Measurements from ENCODE around the gene CHPF2.

The CHPF2 gene, protein sequence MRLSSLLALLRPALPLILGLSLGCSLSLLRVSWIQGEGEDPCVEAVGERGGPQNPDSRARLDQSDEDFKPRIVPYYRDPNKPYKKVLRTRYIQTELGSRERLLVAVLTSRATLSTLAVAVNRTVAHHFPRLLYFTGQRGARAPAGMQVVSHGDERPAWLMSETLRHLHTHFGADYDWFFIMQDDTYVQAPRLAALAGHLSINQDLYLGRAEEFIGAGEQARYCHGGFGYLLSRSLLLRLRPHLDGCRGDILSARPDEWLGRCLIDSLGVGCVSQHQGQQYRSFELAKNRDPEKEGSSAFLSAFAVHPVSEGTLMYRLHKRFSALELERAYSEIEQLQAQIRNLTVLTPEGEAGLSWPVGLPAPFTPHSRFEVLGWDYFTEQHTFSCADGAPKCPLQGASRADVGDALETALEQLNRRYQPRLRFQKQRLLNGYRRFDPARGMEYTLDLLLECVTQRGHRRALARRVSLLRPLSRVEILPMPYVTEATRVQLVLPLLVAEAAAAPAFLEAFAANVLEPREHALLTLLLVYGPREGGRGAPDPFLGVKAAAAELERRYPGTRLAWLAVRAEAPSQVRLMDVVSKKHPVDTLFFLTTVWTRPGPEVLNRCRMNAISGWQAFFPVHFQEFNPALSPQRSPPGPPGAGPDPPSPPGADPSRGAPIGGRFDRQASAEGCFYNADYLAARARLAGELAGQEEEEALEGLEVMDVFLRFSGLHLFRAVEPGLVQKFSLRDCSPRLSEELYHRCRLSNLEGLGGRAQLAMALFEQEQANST

DNA sequence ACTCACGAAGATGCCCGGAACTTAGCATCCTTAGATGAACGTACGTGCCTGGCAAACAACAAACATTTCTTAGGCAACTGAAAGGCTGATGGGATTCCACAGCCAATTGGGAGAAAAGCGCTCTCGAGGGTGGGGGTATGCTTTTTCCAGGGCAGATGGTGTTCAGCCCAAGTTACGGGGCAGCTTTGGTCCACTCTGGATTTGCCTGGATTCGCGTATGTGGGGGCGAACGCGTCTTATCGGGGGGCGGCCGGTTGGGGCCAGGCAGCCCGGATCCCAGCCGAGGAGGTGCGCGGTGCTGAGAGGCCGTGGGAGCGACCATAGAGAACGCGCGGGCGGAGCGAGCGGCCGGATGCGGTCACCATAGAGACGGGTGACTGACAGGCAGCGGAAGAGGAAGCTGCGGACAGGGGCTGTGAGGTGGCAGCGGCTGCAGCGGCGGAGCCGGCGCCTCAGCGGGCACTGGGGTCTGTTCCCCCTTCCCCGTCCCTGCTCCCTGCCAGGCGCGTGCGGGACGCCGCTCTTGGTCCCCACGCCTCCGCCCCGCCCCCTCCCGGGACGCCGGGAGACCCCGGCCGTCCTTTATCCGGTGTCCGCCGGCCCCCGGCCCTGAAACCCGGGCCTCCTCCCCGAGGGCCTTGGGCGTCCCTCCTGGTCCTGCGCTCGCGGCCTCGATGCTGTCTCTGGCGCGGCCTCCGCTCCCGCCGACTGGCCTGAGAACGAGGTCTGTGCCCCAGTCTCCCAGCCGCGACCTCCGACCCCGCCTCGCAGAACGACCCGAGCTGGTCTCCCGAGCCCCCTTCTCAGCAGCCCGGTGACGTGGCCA, at the start of gene CHPF2:
Gene CHPF2, plus strand, starts transcription at position 393 of the 826 bp plus-strand sequence. CDS start 1,529 bp downstream, outside the sequence.
- TF ChIP-seq, protein P1, sequence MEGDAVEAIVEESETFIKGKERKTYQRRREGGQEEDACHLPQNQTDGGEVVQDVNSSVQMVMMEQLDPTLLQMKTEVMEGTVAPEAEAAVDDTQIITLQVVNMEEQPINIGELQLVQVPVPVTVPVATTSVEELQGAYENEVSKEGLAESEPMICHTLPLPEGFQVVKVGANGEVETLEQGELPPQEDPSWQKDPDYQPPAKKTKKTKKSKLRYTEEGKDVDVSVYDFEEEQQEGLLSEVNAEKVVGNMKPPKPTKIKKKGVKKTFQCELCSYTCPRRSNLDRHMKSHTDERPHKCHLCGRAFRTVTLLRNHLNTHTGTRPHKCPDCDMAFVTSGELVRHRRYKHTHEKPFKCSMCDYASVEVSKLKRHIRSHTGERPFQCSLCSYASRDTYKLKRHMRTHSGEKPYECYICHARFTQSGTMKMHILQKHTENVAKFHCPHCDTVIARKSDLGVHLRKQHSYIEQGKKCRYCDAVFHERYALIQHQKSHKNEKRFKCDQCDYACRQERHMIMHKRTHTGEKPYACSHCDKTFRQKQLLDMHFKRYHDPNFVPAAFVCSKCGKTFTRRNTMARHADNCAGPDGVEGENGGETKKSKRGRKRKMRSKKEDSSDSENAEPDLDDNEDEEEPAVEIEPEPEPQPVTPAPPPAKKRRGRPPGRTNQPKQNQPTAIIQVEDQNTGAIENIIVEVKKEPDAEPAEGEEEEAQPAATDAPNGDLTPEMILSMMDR (IDR thresholded peaks at IDR 0.05; ENCODE audit: low read depth, low read length, missing control alignments) = no peak
- peak; percentile 66 for DNase-seq (ENCODE audit: low read depth)
- H3K4me3 ChIP-seq (ENCODE audit: low read depth, low read length) = peak within 1 kb of the TSS; percentile 92

DNA sequence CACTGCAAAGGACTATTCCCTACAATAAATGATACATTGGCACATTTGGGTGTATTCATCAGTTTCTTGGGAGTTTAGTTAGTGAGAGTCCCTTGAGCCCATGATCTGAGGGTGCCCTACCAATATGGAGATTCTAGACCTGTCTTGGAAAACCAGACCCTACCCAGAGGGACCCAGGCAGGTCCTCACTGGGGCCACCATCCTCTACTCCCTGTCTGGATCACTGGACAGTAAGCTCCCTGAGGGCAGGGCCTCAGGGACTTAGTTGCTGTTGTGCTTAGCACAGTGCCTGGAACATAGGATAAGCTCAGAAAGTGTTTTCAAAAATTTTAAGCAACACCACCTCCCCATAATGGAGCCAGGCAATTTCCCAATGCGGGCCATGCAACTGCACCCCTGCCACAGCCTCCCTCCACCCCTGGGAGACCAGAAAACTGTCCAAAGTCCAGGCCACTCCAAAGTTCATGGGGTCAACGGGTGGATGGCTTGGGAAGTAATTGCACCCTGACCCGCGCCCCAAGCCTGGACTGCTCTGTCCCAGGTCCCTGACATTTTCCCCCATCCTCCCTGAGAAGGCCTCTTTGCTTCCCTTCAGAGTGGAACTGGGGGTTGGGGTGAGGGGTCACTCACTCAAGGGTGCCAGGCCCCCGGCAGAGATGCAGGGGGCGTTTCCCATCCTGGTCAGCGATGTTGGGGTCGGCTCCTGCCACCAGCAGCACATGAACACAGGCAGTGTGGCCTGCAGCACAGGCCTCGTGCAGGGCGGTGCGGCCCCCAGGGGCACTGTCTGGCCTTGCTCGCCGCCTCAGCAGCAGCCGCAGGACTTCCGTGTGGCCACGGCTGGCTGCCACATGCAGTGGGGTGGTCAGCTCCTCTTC, 46.3 kb upstream of the CHPF2 start:
- DNase-seq (ENCODE audit: low read depth) = no peak
- H3K4me3 ChIP-seq (ENCODE audit: low read depth, low read length) = no peak overlapping the region
- TF ChIP-seq, protein P1 (IDR thresholded peaks at IDR 0.05; ENCODE audit: low read depth, low read length, missing control alignments) = no peak

DNA sequence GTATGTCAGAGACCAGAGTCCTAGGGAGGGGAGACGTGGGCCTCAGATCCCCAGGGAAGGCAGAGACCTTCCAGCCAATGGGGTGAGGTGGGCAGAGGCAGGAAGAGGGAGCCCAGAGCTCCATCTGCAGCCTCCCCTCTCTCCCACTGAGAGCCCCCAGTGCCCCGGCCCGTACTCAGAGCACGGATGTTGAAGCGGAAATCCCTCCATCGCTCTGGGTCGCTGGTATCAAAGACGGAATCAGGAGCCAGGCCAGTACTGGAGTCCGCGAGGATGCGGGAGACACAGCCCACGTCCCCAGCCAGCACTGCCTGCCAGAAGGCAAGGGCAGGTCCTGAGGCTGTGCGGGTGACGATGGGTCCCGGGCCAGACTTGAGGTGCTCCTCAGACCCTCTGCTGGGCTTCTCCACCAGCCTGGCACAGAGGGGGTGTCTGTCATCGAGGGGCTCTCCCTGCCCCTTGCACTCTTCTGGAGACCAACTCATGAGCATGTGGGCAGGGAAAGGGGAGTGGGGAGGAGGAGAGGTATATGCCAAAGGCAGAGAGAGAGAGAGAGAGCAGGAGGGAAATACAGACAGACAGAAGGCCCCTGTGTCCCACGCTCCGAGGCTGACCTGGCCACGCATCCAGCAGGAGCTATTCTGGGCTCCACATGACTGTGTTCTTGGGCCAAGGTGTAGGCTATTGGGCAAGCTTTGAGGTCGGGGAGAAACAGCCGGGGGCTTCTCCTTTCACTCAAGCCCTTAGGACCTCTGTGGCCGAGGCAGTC, 45.5 kb upstream of the CHPF2 start, which contains the start of gene ASB10:
Gene ASB10, minus strand, starts transcription at position 611 of the 769 bp plus-strand sequence. Its CDS starts 120 bp downstream, at position 491.
- no peak for DNase-seq (ENCODE audit: low read depth)
- no peak within 1 kb of the TSS for H3K4me3 ChIP-seq (ENCODE audit: low read depth, low read length)
- TF ChIP-seq, protein P1 (IDR thresholded peaks at IDR 0.05; ENCODE audit: low read depth, low read length, missing control alignments) = no peak

DNA sequence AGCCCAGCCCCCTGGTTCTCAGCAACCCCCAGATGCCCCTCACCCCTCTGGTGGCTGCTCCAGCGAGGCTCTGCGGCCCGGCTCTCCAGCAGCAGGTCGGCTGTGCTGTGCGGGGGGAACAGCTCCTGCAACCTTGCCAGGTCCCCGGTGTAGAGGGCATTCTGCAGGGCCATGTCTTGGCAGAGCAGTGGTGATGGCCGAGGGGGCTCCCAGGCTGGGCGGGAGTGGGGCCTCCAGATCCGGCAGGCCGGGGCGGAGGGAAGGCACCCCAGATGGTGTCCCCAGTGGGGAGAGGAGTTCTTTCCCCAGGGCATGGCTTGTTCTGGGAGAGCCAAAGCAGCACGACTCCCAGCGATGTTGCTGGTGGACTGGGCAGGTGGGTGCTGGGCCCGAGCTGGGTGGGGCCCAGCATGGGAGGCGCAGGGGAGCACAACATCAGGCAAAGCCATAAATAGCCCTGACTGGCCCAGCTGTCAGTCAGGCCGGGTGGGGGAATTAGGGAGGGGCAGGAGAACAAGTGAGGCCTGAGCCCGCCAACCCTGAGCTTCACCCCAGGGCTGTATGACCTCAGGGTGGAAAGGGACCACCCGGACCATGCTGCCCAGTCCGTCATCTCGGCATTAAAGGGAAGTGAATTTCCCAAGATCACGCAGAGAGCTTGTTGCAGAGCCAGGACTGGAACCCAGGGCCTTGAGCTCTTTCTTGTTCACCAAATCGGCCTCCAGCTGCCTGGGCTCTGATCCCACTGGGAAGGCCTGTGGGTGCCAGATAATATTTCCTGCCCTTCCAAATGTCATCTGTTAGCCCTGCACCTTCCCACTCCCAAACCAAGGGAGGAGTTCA, 44.7 kb upstream of the CHPF2 start:
- TF ChIP-seq, protein P1 (IDR thresholded peaks at IDR 0.05; ENCODE audit: low read depth, low read length, missing control alignments) = no peak
- DNase-seq (ENCODE audit: low read depth) = no peak
- H3K4me3 ChIP-seq (ENCODE audit: low read depth, low read length) = no peak overlapping the region

DNA sequence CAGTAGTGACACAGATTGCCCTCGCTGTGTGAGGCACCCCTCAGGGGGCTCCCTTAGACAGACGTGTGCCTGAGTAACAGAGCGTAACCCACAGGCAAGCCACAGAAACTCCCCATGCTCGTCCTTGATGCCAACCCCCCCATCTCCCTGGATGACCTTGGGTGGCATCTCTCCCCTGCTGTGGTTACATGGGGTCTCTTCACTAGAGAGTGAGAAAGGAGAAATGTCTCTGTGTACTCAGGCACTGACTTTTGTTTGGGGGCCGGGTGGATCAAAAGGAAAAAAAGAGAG, 44.1 kb upstream of the CHPF2 start:
- no peak for DNase-seq (ENCODE audit: low read depth)
- H3K4me3 ChIP-seq (ENCODE audit: low read depth, low read length) = no peak overlapping the region
- TF ChIP-seq, protein P1 (IDR thresholded peaks at IDR 0.05; ENCODE audit: low read depth, low read length, missing control alignments) = no peak
